ENCODE data around the gene KCNMA1.

DNA sequence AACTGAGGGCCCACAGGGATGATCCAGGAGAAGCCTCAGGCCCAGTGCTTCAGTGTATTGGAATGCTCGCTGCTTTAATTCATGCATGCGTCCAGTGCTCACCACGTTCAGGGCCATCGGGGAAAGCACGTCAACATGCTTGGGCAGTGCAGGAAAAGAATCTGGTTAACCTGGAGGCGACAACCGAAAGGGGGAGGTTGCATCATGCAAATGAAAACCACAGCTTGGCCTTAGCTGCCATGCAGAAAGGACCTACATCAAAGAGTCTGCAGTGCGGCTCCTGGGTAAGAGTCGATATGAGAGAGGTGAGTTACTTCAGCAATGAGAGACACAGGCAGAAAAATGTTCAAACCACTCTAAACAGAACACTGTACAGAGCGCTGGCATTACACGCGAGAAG, 440.1 kb downstream of the KCNMA1 start:
- TF ChIP-seq FOSL2 (IDR thresholded peaks at IDR 0.05; ENCODE audit: borderline replicate concordance, low read depth) (no peak), TCF12 (IDR thresholded peaks at IDR 0.05) (no peak), RXRA (IDR thresholded peaks at IDR 0.05; ENCODE audit: borderline replicate concordance, low read depth) (no peak), FOXM1 (IDR thresholded peaks at IDR 0.05; ENCODE audit: low read depth) (no peak)
- TF ChIP-seq, protein P1, sequence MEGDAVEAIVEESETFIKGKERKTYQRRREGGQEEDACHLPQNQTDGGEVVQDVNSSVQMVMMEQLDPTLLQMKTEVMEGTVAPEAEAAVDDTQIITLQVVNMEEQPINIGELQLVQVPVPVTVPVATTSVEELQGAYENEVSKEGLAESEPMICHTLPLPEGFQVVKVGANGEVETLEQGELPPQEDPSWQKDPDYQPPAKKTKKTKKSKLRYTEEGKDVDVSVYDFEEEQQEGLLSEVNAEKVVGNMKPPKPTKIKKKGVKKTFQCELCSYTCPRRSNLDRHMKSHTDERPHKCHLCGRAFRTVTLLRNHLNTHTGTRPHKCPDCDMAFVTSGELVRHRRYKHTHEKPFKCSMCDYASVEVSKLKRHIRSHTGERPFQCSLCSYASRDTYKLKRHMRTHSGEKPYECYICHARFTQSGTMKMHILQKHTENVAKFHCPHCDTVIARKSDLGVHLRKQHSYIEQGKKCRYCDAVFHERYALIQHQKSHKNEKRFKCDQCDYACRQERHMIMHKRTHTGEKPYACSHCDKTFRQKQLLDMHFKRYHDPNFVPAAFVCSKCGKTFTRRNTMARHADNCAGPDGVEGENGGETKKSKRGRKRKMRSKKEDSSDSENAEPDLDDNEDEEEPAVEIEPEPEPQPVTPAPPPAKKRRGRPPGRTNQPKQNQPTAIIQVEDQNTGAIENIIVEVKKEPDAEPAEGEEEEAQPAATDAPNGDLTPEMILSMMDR (IDR thresholded peaks at IDR 0.05): no peak
- TF ChIP-seq, protein P2, sequence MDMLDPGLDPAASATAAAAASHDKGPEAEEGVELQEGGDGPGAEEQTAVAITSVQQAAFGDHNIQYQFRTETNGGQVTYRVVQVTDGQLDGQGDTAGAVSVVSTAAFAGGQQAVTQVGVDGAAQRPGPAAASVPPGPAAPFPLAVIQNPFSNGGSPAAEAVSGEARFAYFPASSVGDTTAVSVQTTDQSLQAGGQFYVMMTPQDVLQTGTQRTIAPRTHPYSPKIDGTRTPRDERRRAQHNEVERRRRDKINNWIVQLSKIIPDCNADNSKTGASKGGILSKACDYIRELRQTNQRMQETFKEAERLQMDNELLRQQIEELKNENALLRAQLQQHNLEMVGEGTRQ (IDR thresholded peaks at IDR 0.05; ENCODE audit: borderline replicate concordance, low read depth, low read length): no peak
- TF ChIP-seq, protein P3, sequence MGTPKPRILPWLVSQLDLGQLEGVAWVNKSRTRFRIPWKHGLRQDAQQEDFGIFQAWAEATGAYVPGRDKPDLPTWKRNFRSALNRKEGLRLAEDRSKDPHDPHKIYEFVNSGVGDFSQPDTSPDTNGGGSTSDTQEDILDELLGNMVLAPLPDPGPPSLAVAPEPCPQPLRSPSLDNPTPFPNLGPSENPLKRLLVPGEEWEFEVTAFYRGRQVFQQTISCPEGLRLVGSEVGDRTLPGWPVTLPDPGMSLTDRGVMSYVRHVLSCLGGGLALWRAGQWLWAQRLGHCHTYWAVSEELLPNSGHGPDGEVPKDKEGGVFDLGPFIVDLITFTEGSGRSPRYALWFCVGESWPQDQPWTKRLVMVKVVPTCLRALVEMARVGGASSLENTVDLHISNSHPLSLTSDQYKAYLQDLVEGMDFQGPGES (IDR thresholded peaks at IDR 0.05; ENCODE audit: low read depth, low read length): no peak

Measured in SK-N-SH (cell line).